GM12891 (cell line): ENCODE data around the gene STX17.
A peak's percentile ranks its signal among the peaks of the same experiment; 100 is the strongest.

Experiments
- DNase-seq: peaks from one replicate; pipeline ENCODE4 v3.0.0; 2011; ENCODE audit warnings: low spot score; ENCODE audit not compliant: insufficient read length
- FAIRE-seq: peaks from 2 replicates; lab custom pipeline; 2011; peaks lifted over from hg19 to GRCh38; lab: Jason Lieb, UNC
- PAX5 ChIP-seq: IDR thresholded peaks from 2 replicates; pipeline ENCODE4 v1.6.1; 2011; ENCODE audit warnings: low read length, moderate library complexity, mild to moderate bottlenecking; ENCODE audit not compliant: insufficient read depth, severe bottlenecking
- POLR2A ChIP-seq: IDR thresholded peaks from 2 replicates; pipeline ENCODE4 v1.6.1; 2011; ENCODE audit warnings: low read depth, low read length, control low read depth
- POLR2AphosphoS5 ChIP-seq: IDR thresholded peaks from 2 replicates; pipeline ENCODE4 v1.6.1; 2011; ENCODE audit warnings: low read depth, low read length, control low read depth
- POU2F2 ChIP-seq: IDR thresholded peaks from 2 replicates; pipeline ENCODE4 v1.6.1; 2011; ENCODE audit warnings: low read depth, mild to moderate bottlenecking, control low read depth, low read length, moderate library complexity
- SPI1 ChIP-seq: IDR thresholded peaks from 2 replicates; pipeline ENCODE4 v1.6.1; 2011; ENCODE audit warnings: low read depth, low read length, control low read depth
- TAF1 ChIP-seq: IDR thresholded peaks from 2 replicates; pipeline ENCODE4 v1.6.1; 2011; ENCODE audit warnings: low read depth, low read length, control low read depth

The STX17 gene

DNA sequence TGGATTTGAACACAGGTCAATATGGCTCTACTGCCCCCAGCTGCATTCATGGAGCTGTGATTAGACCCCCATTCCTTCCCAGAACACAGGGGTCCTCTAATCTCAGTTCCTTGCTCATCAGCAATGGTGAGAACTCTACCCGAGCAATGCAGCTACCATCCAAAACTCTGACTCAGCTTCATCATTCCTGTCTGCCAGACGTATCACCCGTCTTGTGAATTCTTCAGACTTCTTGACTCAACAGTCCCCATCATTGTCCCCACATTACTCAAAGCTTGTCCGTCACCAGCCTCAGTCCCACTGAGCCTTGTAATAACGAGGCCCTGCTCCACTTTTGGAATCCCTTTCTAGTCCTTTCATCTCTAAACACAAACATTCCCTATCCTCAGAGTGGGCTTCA lies 36.3 kb upstream of the STX17 start:
- FAIRE-seq, result no peak
- TF ChIP-seq POLR2AphosphoS5 (no peak), SPI1 (no peak), TAF1 (no peak), POU2F2 (no peak), POLR2A (no peak), PAX5 (no peak)
- DNase-seq, result no peak

DNA sequence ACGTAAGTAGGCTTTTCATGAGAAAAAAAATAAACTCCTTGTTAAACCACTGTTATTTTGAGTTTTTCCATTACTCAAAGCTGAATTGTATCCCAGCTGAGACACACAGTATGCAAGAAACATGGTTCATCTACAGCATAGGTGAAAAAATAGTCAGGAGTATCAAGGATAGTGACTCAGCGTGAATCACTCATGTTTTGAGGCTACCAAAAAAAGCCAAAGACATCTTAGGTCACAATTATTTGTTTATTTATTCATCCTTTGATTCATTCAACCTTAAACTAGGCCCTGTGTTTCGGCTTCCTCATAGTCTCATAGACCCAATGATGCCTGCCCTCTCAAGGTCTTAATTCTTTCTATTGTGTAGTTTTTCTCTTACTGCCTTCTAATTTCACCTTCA lies 32.9 kb upstream of the STX17 start:
- no peak for FAIRE-seq
- no peak for DNase-seq
- TF ChIP-seq TAF1, result no peak
- TF ChIP-seq PAX5, result no peak
- TF ChIP-seq SPI1, result no peak
- no peak for TF ChIP-seq POU2F2
- no peak for TF ChIP-seq POLR2AphosphoS5
- no peak for TF ChIP-seq POLR2A

DNA sequence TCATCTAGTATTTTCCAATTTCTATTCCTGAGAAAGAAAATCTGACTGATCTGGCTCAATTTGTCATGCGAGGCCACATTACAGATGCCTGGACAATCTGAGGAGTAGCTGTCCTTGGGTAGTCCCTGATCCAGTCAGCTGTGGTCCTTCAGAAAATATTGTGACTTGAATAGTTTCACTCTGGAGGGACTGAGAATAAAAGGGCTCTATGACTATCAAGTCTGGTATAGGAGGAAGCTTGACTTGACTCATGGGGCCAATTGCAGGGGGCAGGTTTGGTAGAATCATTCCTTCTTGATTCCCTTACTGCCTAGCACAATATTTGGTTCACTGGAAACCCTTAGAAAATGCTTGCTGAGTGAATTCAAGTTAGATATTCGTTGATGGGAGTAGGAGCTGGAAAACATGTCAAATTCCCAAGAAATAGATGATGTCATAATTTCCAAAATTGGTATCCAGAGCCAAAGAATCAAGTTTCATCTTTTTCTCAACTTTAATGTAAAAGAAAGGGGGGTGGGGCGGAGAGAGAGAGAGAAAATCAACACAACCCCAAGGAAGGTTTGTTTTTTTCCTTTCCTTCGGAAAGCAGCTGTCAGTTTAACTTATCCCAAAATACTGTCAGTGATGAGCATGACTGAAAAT lies 32.4 kb upstream of the STX17 start:
- TF ChIP-seq POU2F2 (no peak), PAX5 (no peak), SPI1 (no peak), POLR2AphosphoS5 (no peak), POLR2A (no peak), TAF1 (no peak)
- FAIRE-seq, result no peak

DNA sequence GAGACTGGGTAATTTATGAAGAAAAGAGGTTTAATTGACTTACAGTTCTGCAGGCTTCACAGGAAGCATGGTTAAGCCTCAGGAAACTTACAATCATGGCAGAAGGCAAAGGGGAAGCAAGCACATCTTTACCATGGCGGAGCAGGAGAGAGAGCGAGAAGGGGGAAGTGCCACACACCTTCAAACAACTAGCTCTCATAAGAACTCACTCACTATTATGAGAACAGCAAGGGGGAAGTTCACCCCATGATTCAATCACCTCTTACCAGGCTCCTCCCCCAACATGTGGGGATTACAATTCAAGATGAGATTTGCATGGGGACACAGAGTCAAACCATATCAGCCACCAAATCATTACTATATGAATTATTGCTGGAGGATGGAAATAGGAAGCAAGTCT lies 30.3 kb upstream of the STX17 start:
- FAIRE-seq, result peak; percentile 76
- TF ChIP-seq POLR2AphosphoS5, result no peak
- no peak for TF ChIP-seq POLR2A
- TF ChIP-seq TAF1, result no peak
- no peak for TF ChIP-seq POU2F2
- peak; percentile 56 for TF ChIP-seq SPI1
- TF ChIP-seq PAX5, result no peak
- no peak for DNase-seq

More for the DNA sequence above, 32.4 kb upstream of the STX17 start:
- DNase-seq, result no peak

DNA sequence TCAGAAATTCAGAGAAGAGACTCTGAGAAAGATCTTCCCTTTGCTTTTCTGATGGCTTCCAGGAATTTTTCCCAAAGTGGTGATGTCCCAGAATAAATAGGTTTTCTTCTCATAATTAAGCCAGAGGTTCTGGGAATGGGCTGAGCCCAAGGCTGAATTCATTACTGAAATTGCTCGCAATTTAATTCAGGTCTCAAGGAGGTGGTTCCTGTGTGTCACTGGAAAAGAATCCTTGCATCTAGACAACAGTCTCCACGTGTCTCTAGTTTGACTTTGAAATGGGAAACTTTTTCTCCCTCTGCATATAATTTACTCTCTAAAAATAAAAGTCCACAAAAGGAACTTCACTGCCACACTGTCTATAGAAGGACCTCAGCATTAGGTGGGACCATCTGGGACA lies 27.8 kb upstream of the STX17 start:
- DNase-seq, result no peak
- TF ChIP-seq POLR2AphosphoS5 (no peak), SPI1 (no peak), TAF1 (no peak), PAX5 (no peak), POU2F2 (no peak), POLR2A (no peak)
- FAIRE-seq, result no peak

DNA sequence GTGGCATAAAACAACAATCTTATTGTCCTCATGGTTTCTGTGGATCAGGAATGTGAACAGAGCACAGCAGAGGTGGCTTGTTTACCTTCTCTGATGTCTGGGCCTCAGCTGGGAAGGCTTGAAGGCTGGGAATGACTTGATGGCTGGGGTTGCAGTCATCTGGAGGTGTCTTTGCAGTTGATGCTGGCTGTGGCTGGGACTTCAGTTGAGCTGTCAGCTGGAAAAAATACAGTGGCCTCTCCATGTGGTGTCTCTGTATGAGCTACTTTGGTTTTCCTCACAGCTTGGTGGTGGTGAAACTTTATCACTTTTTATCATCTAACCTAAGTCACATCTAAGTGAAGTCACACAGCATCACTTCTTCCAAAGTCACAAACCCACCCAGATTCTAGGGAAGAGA lies 24.7 kb upstream of the STX17 start:
- DNase-seq, result no peak
- no peak for TF ChIP-seq PAX5
- TF ChIP-seq POLR2AphosphoS5, result no peak
- TF ChIP-seq TAF1, result no peak
- no peak for TF ChIP-seq SPI1
- no peak for TF ChIP-seq POLR2A
- TF ChIP-seq POU2F2, result no peak
- no peak for FAIRE-seq

DNA sequence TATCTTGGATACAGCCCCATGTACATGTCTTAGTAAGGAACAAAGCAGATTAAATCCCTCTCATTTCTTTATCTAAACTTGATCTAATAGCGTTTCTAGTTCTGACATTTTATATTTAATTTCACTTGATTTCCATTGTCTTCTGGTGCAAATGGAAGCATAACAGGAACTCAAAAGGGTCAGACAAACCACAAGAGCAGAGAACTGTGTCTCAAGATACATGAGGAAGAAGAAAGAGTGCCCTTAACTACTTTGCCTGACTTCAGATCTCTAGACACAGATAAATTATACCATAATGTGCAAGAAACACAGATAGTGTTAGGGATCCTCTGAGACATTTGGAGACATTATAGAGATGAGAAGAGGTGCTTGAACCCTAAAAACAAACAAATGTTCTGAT lies 20.7 kb upstream of the STX17 start:
- FAIRE-seq, result no peak

DNA sequence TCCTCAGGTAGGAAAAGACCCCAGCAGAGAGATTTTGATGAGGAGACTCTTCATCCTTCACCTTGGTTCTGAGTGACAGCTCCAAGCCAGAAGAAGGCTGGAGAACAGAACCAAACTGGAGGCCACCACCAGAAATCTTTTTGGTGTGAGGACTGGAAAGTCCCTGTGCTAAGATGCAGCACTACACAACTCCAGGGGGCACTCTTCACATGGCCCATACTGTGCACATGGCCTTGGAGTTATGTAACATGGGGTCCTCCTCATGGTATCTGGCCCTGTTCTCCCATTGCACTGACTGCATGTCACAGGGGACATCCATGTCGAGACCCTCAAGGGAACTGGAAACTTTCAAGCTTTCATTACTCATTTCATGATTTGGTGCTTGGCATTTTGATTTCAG lies 17.3 kb upstream of the STX17 start:
- TF ChIP-seq POU2F2 (no peak), SPI1 (no peak), POLR2A (no peak)
- FAIRE-seq (no peak), DNase-seq (no peak)

More for the DNA sequence above, 20.7 kb upstream of the STX17 start:
- no peak for DNase-seq
- TF ChIP-seq POU2F2 (no peak), TAF1 (no peak), POLR2A (no peak), PAX5 (no peak), POLR2AphosphoS5 (no peak), SPI1 (no peak)

DNA sequence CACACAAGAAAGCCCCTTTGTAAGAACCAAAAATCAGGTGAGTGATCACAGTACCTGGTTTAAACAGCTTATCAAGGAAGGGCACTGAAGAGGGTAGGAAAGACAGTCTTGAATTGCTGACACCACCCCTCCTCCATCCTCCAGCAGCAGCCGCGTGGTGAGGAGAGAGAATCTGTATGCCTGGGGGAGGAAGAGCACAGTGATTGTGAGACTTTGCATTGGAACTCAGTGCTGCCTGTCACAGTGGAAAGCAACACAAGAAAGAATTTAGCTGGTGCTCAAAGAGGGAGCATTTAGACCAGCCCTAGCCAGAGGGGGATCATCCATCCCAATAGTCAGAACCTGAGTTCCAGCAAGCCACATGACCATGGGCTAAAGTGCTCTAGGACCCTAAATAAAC lies 11.6 kb upstream of the STX17 start:
- no peak for TF ChIP-seq TAF1
- no peak for TF ChIP-seq POLR2AphosphoS5
- no peak for TF ChIP-seq PAX5
- no peak for TF ChIP-seq SPI1
- no peak for TF ChIP-seq POLR2A
- TF ChIP-seq POU2F2, result no peak
- no peak for DNase-seq
- no peak for FAIRE-seq

DNA sequence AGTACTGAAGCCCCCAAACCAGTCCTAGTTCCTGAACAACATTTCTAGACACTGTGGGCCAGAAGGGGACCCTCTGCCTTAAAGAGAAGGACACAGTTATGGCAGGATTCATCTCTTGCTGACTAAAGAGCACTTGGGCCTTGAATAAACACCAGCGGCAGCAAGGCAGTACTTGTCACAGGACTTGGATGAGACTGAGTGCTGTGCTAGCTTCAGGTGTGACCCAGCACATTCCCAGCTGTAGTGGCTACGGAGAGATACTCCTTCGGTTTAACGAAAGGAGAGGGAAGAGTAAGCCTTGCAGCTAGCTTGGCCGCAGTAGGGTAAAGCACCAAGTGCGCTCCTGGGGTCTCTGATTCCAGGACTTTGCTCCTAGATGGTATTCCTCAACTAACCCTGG lies 10.9 kb upstream of the STX17 start:
- no peak for DNase-seq
- no peak for TF ChIP-seq POLR2A
- no peak for TF ChIP-seq PAX5
- no peak for TF ChIP-seq SPI1
- no peak for TF ChIP-seq POLR2AphosphoS5
- TF ChIP-seq TAF1, result no peak
- no peak for TF ChIP-seq POU2F2
- FAIRE-seq, result no peak
